NCI-H1105 treated with DMSO at 0.1 percent for 48 hours (cell line): ENCODE results near the gene AGL.
A peak's percentile ranks its signal among the peaks of the same experiment; 100 is the strongest.
"Not testable (repeated sequence)": the region's sequence is repeated elsewhere in the genome, so short reads cannot be mapped to it uniquely, and the experiment has no call there.

Experiments
- DNase-seq: peaks from one replicate; lab custom pipeline; 2025; lab: John Stamatoyannopoulos, UW

AGL gene

DNA sequence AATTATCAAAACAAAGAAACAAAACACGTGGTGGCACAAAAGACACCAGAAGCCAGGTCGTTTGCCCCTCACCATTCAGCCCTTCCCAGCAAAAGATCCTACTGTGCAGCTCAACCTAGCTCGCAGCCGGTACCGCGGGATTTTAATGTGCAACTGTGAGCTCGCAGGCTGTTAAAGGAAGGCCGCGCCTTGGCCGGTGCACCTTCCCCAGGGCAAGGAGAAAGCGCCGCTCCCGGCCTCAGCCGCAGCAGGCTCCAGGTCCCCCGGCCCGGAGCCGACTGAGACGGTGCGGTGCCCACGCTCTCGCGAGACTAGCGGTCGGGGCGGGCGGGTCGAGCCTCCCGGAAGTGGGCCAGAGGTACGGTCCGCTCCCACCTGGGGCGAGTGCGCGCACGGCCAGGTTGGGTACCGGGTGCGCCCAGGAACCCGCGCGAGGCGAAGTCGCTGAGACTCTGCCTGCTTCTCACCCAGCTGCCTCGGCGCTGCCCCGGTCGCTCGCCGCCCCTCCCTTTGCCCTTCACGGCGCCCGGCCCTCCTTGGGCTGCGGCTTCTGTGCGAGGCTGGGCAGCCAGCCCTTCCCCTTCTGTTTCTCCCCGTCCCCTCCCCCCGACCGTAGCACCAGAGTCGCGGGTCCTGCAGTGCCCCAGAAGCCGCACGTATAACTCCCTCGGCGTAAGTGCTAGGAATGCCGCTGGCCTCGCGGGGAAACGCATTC, at the start of gene AGL:
AGL (plus strand) TSS at position 618 of the 715 bp plus-strand sequence. CDS start 682 bp downstream, outside the sequence.
- peak; percentile 88 for DNase-seq

DNA sequence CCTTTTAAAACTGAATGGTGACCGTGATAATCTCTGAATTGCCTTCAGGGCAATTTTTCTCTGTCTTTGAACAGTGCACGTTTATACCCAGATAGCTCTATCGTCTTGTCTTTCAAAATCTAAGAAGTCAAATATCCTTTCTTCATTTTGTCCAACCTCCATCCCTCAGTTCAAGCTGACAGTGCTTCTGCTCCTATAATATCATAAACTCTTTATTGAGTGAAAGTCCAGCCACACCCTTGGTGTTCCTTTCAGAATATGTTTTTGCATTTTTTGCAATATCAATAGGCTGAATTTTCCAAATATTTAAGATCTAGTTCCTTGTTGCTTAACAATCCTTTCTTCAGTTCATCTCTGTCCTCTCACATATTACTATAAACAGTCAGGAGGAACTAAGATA, 48.6 kb upstream of the AGL start:
- no peak for DNase-seq

DNA sequence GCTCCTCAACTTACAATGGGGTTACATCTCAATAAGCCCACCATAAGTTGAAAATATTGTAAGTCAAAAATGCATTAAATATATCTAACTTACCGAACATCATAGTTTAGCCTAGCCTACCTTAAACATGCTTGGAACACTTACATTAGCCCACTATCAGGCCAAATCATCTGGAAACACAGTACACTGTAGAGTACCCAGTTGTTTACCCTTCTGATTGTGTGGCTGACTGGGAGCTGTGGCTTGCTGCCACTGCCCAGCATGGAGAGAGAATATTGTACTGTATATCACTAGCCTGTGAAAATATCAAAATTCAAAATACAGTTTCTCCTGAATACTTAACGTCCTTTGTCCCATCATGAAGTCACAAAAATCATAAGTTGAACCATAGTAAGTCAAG, 43.3 kb upstream of the AGL start:
- no peak for DNase-seq

DNA sequence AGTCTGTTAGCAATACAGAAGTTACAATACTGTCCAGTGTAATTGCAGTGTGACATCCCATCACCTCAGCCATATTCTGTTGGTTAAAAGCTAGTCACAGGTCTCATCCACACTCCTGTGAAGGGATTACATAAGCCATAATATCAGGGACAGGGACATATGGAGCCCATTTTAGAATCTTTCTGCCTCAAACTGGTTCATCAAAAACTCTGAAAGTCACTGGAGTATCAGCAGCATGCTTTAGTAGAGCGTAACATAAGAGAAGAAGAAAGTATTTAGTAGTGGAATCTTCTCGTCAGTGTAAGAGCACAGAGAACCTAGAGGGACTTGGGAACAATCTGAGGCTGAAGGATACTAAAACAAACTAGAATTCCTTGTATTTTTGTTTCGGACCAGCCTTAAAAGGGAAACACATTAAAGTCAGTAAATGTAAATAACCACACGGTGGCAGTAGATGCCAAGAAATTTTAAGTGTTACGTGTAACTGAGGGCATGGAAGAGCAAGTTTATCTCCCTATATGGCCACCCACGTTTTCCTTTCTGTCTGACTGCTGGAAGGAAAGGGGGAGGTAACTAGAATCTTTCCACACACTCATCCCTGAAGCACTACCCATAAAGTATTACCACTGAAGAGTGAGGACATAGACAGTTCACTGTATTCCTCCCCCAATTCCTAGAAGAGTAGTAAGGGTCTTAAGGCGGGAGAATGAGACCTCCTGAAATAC, 41.6 kb upstream of the AGL start:
- peak; percentile 85 for DNase-seq

DNA sequence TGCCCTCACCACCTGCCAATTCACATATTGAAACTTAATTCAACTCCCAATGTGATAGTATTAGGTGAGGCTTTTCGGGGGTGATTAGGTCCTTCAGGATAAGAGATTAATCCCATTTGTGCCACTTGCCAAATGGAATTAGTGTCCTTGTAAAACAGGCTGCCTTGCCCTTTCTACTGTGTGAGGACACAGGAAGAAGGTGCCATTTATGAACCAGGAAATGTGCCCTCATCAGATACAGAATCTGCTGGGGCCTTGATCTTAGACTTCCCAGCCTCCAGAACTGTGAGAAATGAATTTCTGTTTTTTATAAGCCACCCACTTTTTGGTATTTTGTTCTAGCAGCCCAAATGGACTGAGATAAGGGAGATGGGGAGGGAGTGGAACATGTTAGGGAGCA, 39.1 kb upstream of the AGL start:
- DNase-seq, result no peak

DNA sequence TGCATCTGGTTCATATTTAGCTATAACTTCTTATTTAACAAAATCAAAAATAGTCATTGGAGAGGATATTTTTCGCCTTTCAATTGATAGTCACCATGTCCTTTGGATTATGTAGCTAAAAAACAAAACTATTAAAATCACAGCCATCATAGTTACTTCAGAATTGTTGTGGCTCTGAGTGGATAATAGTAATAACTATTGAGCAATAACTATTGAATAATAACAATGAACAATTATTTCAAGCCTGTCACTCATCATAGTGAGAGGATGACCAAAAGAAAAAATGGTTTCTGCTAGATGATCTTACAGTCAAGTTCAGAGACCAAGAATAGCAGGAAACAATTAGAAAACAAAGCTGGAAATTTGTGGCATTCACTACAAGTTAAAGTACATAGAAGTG, 38.4 kb upstream of the AGL start:
- DNase-seq, result no peak

DNA sequence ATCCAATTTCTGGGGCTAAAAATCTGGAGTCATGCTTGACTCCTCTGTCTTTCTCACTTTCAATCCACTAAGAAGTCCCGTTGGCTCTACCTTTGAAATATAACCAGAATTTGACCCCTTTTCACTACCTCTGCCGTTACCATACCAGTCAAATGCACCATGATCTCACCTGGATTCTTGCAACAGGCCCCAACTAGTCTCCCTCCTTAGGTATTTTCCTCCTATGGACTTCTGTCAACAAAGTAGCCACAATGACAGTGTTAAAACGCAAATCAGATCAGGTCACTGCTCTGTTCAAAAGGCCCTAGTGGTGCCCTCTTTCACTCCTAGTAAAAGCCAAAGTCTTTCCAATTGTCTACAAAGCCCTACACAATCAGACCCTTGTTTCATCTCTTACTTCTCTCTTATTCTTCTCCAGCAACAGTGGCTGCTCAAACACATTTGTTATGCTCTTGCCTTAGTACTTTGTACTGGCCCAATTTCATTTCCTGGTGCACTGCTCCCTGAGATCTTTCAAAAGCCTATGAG, 35.7 kb upstream of the AGL start:
- DNase-seq, result no peak

DNA sequence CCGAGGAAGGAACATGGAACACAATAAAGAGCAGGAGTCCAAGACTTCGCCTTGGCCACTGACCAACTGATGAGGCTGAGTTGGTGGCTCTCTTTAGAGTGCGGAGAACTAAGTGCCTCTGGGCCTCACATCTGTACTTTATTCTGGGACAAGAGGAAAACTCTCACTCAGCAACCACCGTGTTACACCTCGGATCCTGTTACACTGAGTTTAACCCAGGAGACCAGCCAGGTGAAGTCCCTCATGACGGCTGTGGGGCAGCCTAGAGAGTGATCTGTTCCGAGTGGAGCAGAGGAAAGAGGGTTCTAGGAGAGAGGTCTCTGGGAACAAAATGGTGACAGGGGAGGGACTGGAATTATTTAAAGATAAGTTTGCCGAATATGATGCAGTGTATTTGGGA, 33.5 kb upstream of the AGL start:
- DNase-seq, result no peak

DNA sequence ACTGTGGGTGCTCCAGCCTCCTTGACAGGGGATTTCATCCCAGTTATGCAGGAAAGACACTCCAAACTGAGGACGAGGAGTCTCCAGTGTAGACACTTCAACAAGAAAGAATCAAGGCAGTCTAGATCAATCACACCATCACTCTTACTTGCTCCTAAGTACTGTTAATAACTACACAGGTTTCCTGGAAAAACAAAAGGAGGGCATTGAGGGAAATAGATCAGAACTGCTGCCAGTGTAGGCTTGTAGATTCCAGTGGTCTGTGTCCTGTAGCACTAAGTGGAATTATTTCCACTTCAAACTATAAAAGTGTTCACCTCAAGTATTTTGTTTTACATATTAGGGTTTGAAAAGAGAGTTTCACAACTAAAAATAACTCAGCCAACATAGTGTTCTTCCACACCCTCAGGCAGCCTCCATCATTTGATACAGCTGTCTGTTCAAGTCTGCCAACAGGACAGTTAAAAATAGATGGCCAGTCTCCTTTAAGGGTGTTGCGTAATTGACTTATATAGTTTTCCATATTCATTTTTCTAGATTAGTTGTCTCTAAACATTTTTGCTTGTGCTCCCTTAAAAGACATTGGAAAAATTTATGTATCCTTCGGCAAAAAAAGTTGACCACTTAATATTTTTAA, 32.0 kb upstream of the AGL start:
- no peak for DNase-seq

DNA sequence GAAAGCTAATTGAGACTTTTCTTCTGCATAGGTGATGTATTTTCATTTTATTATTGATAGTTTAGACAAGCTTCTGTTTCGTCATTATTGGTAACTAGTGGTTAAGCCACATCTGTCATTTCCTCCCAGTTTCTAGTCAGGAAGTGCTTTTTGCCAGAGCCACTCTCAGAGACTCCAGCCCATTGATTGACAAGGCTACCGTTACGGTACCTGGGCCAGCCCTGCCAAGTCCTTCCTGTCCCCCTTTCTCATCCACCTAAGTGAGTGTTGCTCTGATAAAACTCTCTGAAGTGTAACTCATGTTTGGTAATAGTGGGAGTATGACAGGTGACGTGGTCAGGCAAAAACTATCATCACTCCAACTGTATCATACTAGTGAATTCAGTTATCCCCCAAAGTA, 29.6 kb upstream of the AGL start:
- DNase-seq, result no peak

DNA sequence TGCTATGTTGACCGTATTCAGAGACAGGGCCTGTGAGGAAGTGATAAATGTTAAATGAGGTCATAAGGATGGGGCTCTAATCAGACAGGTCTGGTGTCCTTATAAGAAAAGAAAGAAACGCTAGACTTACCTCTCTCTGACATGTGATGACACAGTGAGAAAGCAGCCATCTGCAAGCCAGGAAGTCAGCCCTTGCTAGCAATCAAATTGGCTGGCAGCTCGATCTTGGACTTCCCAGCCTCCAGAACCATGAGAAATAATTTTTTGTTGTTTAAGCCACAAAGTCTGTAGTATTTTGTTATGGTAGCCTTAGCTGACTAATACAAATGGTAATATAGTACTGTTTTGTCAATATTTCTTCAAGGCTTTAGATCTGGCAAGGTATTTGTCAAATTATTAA, 25.1 kb upstream of the AGL start:
- no peak for DNase-seq

DNA sequence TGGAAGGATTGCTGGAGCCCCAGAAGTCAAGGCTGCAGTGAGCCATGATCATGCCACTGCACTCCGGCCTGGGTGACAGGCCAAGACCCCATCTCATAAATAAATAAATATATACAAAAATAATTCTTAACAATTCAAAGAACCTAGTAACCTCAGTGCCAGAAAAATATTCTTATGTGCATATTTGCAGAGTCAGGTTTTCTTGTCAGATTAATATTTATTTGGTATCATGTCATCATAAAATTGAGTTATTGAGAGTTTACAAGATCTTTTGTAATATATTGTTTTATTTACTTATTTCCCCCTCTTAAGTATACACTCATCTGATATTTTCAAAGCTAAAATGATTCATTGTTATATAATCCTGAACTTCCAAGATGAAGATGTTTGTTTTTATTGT, 24.5 kb upstream of the AGL start:
- DNase-seq, result no peak

DNA sequence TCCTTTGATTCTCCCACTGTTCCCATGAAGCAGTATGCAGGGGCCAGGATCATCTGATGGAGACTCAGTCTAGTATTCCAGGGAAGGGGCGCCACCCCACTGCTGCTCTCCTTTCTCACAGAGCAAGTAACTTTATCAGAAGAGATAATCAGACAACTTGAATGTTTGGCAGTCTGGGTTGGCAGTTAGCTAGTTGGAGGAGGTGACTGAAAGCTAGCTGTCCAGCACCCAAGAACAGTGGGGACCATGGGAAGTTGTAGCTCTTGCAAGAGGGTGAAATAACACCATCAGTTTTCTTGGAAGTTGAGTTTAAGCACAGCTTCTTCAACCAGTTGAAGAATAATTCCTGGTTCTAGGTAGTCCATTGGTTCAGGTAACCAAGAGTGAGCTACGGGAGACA, 22.2 kb upstream of the AGL start:
- no peak for DNase-seq

DNA sequence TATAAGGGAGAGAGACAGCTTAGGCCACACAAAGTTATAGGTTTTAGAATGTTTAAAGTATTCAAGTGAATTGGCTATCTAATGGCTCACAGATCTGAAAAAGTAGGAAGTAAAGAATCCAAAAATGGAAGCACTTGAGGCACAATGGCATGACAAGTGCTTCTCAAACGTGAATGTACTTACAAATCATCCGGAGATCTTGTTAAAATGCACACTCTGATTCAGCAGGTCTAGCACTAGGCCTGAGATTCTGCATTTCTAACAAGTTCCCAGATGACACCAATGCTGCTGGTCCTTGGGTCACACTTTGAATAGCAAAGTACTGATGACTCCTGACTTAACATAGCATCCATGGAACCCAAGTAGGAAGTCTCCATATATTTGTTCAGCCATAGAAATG, 20.9 kb upstream of the AGL start:
- DNase-seq, result no peak

DNA sequence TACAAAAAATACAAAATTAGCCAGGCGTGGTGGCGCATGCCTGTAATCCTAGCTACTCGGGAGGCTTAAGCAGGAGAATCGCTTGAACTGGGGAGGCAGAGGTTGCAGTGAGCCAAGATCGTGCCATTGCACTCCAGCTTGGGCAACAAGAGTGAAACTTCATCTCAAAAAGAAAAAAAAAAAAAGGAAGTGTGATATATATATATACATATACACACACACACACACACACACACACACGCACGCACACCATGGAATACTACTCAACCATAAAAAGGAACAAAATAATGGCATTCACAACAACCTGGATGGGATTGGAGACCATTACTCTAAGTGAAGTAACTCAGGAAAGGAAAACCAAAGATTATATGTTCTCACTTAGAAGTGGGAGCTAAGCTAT, 16.2 kb upstream of the AGL start:
- not testable (repeated sequence) for DNase-seq

DNA sequence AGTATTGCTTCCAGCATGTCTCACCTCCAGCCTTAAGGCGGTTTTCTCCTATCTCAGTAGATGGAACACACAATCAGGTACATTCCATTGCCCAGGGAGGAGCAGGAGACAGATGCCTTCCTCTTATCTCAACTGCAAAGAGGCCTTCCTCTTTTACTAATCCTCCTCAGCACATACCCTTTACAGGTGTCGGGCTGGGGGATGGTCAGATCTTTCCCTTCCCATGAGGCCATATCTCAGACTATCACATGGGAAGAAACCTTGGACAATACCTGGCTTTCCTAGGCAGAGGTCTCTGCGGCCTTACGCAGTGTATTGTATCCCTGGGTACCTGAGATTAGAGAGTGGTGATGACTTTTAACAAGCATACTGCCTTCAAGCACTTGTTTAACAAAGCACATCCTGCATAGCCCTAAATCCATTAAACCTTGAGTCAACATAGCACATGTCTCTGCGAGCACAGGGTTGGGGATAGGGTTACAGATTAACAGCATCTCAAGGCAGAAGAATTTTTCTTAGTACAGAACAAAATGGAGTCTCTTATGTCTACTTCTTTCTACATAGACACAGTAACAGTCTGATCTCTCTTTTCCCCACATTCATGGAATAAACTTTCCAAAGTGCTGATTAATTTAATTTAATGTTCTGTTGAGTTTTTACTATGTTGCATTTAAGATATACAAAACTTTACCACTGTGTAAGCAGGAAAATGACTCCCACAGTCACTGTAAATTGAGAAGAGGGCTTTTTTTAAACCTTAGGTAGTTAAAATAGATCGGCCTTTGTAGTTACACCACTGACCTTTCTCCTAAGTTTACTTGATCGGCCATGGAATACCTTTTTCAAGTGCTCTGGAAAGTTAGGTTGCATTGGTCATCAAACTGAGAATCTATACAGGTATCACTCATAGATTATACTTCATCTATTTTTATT, 13.7 kb upstream of the AGL start:
- DNase-seq, result not testable (repeated sequence)

DNA sequence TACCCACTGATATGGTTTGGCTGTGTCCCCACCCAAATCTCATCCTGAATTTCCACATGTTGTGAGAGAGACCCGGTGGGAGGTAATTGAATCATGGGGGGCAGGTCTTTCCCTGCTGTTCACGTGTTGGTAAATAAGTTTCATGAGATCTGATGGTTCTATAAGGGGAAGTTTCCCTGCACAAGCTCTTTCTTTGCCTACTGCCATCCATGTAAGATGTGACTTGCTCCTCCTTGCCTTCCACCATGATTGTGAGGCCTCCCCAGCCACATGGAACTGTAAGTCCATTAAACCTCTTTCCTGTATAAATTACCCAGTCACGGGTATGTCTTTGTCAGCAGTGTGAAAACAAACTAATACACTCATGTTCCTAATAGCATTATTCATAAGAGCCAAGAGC, 9.8 kb upstream of the AGL start:
- DNase-seq, result not testable (repeated sequence)

DNA sequence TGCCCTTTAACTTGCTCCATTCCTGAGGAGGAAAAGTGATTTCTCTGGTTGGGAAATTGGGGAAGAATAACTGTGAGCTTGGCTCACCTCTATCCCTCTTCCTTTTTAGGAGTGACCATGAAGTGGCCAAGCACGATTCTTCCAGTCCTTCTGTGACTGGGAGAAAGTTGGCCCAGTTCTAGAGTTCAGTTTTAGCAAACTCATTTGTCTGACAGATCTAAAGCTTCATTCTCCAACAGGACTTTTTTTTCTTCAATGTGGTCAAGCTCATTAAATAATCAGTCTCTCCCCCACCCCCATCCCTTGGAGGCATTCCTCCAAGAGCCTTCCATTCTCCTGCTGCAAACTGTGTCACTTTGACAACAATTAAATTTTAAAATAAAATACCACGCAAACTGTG, 6.4 kb upstream of the AGL start:
- no peak for DNase-seq

DNA sequence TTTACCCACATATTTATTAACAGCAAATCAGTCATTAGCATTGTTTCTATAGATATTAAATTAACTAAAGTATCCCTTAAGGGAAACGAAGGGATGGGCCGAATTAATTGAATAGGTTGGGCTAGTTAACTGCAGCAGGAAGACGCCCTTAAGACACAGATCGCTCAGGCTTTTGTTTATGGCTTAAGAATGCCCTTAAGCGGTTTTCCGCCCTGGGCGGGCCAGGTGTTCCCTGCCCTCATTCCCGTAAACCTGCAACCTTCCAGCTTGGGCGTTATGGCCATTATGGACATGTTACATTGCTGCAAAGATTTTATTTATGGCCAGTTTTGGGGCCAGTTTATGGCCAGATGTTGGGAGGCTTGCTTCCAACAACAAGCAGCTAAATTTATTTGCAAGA, 5.0 kb upstream of the AGL start:
- DNase-seq, result not testable (repeated sequence)

DNA sequence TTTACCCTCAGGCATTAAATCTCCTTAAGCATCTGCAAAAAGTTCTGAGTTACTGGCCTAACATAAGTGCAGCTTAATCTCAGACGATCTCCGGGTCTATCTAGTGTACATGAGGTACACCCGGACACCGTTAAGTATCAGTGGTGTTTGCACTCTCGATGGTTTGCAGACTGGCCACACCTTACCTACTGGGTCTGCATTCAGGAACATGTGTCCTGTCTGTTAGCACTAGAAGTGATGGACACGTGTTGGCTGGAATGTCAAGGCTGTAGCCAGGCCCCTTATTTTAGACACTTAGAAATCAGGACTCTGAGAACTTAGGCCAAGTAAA, 783 bp upstream of the AGL start:
- DNase-seq, result peak; percentile 47

DNA sequence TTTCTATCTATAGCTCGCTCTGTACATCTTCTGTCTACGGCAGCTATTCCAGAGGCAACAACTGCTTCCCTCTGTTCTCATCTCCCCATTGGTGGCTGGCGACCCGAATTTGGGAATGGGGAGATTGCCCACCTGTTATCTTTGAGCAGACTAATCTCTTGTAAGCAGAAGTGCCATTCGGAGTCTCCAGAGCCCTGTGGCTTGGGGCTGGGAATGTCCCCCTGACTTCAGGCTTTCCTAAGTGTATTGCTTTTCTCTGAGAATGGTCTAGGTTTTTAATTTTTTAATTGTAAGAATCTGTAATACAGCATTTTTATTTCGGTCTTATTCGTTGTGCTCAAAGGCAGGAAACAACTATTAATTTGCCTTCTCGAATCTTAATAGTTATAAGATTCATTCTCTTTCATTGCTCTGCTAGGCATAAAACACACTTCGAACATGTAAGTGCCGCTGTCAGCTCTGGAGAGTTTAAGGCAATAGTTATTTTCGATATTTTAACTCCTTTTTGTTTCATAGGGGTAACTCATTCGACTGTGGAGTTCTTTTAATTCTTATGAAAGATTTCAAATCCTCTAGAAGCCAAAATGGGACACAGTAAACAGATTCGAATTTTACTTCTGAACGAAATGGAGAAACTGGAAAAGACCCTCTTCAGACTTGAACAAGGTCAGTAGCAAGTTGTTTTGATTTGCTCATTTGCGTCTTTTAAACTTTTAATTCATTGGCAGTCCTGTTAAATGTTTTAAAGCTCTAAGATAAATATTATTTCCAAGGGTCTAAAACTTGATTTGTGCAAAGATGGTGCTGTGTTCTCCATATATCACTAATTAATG, 514 bp downstream of the AGL start:
- DNase-seq, result peak; percentile 31
